Memory B cell (primary cell): Measurements from ENCODE around the gene NPHP1.
"Not testable (repeated sequence)": the region's sequence is repeated elsewhere in the genome, so short reads cannot be mapped to it uniquely, and the experiment has no call there.

ENCODE experiments used
- ATAC-seq: fragments of 150-1000 bp; cut with Tn5 transposase; 2 replicates; pipeline ENCODE4 v1.10.0; 2021; ENCODE audit warnings: low read depth, mild to moderate bottlenecking, moderate library complexity
- DNase-seq, 2 donors: peaks; one replicate each; pipeline ENCODE4 v3.0.0; 2022; ENCODE audit warnings: low spot score in 2 of 2
- H3K27ac Mint-ChIP-seq: one replicate; pipeline ENCODE4 v1.8.0; 2022; ENCODE audit warnings: mild to moderate bottlenecking, moderate library complexity, mixed read lengths
- H3K27me3 Mint-ChIP-seq: one replicate; pipeline ENCODE4 v1.8.0; 2022; ENCODE audit warnings: mixed read lengths
- H3K36me3 Mint-ChIP-seq: one replicate; pipeline ENCODE4 v1.8.0; 2022; ENCODE audit warnings: mild to moderate bottlenecking, mixed read lengths
- H3K4me1 Mint-ChIP-seq: one replicate; pipeline ENCODE4 v1.8.0; 2022; ENCODE audit warnings: mixed read lengths
- H3K4me3 Mint-ChIP-seq: one replicate; pipeline ENCODE4 v1.8.0; 2022; ENCODE audit warnings: mild to moderate bottlenecking, moderate library complexity, mixed read lengths
- H3K9me3 Mint-ChIP-seq: one replicate; pipeline ENCODE4 v1.8.0; 2022; ENCODE audit warnings: mixed read lengths

Gene NPHP1

DNA sequence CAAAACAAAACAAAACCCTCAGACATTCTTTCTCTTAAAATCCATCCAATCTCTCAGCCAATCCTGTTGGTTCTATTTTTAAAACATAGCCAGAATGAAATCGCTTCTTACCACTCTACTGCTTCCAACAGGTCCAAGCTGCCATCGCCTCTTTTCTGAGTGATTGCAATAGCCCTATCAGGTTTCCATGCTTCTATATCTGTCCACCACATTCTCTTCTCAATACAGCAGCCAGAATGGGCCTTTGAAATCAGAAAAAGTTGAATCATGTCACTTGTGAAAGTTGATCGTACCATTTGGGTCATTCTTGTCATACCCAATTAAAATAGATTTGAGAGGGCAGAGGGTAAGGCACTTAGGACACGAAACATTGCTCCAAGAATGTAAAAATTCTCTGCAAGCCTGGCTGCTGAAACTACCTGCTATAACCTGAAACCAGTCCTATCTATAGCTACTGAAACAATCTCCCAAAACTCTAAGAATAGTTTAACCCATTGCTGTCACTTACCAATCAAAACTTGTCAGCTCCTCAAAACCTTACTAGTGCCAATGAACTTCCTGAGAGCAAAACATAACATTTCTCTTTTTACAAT lies 10.8 kb upstream of the NPHP1 start:
- Mint-ChIP-seq H3K9me3 (peaks cover 2% of the 10 kb centered on the region), H3K27ac (no peak overlapping the region), H3K4me3 (no peak overlapping the region), H3K4me1 (peaks cover 6% of the 10 kb centered on the region), H3K27me3 (peaks cover 30% of the 10 kb centered on the region), H3K36me3 (peaks cover 1% of the 10 kb centered on the region)
- ATAC-seq (no peak), DNase-seq (no peak)

DNA sequence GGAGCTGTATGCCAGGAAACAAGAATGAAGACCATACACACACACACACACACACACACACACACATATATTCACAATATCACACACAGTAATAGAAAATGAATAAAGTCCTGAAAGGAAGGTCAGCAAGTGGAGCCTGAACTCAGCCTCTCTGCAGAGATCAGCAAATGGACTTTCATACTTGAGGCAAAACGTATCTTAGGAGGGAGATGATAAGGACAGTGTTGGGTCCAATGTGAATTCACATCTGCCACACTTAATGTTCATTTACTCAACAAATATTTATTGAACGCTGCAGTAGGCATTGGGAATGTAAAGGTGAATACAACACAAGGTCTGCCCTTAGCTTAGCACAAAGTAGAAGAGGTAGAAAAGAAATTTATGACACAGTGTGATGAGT lies 10.3 kb upstream of the NPHP1 start:
- Mint-ChIP-seq H3K27ac (no peak overlapping the region), H3K27me3 (peaks cover 30% of the 10 kb centered on the region), H3K36me3 (peaks cover 1% of the 10 kb centered on the region), H3K4me3 (no peak overlapping the region), H3K4me1 (peaks cover 6% of the 10 kb centered on the region), H3K9me3 (peaks cover 2% of the 10 kb centered on the region)
- DNase-seq = no peak
- no peak for ATAC-seq

DNA sequence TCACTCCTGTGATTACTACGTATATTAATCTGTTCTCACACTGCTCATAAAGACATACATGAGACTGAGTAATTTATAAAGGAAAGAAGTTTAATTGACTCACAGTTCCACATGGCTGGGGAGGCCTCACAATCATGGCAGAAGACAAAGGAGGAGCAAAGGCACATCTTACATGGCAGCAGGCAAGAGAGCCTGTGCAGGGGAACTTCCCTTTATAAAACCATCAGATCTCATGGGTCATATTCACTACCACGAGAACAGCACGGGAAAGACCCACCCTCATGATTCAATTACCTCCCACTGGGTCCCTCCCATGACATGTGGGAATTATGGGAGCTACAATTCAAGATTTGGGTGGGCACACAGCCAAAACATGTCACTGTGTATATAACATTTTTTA lies 8.7 kb upstream of the NPHP1 start:
- ATAC-seq, DNase-seq, H3K9me3 Mint-ChIP-seq, H3K4me1 Mint-ChIP-seq, H3K27ac Mint-ChIP-seq: not testable (repeated sequence)
- H3K36me3 Mint-ChIP-seq = peaks cover 11% of the 10 kb centered on the region
- peaks cover 18% of the 10 kb centered on the region for H3K27me3 Mint-ChIP-seq
- H3K4me3 Mint-ChIP-seq = peak overlapping the region; percentile 50

DNA sequence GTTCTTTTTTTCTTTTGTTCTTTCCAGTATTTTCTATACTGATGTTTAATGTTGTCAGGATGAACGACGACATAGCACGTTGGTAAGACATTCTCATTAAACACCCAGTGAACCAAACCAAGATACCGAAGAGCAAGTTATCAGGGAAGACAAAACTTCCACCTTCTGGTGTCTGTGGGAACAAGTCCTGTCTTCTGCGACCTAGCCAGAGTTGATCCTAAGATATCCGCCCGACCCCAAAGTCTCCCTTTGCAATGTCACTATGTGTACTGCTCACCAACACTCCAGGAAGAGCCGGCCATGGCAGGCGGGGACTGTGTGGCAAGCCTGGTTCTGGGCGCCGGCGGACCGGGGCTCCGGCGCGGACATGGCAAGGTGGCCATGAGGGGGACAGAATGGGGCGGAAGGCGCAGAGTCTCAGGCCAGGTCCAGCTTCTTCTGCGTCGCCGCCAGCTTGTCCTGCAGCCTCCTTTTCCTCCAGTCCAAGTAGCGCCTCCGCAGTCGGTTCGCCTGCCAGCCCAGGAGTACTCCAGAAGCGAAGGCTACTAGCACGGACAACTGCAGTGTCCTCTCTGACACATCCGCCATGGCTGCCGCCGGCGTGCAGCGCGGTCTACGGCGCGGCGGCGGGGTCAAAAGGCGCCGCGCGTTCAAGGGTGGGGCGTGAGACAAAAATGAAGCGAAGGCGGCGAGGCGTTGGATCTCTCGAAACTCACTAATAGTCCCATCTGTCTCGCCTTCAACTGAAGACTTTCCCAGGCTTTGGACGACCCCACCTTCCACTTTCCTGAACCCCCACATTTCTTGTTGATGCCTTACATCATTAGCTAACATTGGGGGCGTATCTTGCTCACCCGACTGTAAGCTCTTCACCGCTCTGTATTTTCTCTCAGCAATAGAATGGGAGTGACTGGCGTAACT lies 7.4 kb upstream of the NPHP1 start, which contains the start of gene MTLN:
Gene MTLN, minus strand, starts transcription at position 610 of the 921 bp plus-strand sequence. Its CDS starts 22 bp downstream, at position 588.
- DNase-seq (peak; percentile 58 to 71), ATAC-seq (peak; percentile 96)
- Mint-ChIP-seq H3K27me3 (peaks cover 14% of the 10 kb centered on the region), H3K27ac (peak within 1 kb of the TSS; percentile 87), H3K9me3 (peaks cover 2% of the 10 kb centered on the region), H3K36me3 (peaks cover 12% of the 10 kb centered on the region), H3K4me3 (peak within 1 kb of the TSS; percentile 93), H3K4me1 (peaks cover 10% of the 10 kb centered on the region)

DNA sequence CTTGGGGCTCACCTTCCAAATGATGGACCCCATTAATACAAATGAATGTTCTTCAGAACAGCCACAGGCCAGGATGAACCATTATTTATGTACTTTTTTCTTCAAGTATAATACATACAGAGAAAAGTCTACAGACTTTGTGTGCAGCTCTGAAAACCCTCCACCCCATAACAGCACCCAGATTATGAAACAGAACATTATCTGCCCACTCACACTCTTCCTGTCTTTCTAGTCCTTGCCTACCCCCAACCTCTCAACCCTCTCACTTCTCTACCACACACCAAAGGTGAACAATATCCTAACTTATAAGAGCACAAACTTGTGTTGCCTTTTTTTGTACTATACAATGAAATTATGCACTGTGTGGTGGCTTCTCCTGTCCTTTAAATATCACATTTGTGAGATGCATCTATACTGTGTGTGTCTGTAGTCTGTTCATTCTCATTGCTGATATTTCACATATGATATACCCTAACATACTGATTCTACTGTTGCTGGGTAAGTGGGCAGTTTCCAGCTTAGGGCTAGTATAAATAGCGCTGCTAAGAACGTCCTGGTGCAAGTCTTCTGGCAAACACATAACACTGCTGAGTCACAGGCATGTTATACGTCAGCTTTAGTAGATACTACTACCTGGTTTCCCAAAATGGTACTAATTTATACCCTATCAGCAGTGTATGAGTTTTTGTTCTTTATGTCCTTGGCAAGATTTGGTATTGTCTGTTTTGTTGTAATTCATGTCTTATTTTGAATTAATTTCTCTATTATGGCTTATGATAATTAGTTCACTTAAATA lies 1.0 kb upstream of the NPHP1 start:
- DNase-seq (no peak), ATAC-seq (no peak)
- H3K27ac Mint-ChIP-seq = peak overlapping the region; percentile 95
- H3K4me1 Mint-ChIP-seq = peaks cover 17% of the 10 kb centered on the region
- no peaks in the 10 kb centered on the region for H3K9me3 Mint-ChIP-seq
- peak overlapping the region; percentile 98 for H3K4me3 Mint-ChIP-seq
- no peaks in the 10 kb centered on the region for H3K27me3 Mint-ChIP-seq
- H3K36me3 Mint-ChIP-seq = peaks cover 12% of the 10 kb centered on the region

DNA sequence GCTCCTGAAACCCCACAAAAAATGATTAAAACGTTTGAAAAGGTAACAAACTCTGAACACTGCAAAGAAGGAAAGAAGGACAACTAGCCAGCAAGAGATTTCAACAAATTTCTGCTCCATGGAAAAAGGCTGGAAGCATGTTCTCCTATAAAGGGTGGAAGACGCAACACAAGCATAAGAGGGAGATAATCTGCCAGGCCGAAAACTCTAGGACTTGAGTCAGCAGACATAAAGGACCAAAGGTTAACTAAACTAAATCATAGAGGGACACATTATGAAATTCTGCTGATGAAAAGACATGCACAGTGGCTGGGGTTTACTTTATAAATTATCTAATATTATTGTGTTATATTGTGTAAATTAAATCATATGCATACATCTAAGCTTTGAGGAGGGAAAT lies 6.8 kb downstream of the NPHP1 start:
- H3K27ac Mint-ChIP-seq = no peak overlapping the region
- no peak overlapping the region for H3K4me3 Mint-ChIP-seq
- H3K9me3 Mint-ChIP-seq = no peaks in the 10 kb centered on the region
- ATAC-seq (no peak), DNase-seq (no peak)
- H3K27me3 Mint-ChIP-seq = no peaks in the 10 kb centered on the region
- H3K36me3 Mint-ChIP-seq = no peaks in the 10 kb centered on the region
- no peaks in the 10 kb centered on the region for H3K4me1 Mint-ChIP-seq

DNA sequence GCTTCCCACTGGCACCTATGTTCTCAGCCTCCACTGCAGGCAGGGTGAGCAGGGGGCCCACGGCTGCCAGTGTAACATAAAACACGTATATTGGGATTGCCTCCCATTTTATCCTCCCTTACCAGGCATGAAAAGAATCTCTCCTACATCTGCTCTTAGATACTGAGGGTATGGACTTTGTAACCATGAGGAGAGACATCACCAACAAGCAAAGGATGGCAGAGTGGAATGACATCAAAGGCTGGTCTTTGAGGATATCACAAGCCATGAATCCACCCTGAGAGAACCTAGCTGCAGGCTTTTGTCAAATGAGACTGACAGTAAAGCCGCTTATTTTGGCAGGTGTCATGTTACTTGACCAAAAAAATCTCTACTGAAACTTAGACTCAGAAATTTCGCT lies 7.4 kb downstream of the NPHP1 start:
- Mint-ChIP-seq H3K27me3 (no peaks in the 10 kb centered on the region), H3K9me3 (no peaks in the 10 kb centered on the region), H3K36me3 (no peaks in the 10 kb centered on the region), H3K4me1 (no peaks in the 10 kb centered on the region), H3K27ac (no peak overlapping the region), H3K4me3 (no peak overlapping the region)
- ATAC-seq (no peak), DNase-seq (no peak)

DNA sequence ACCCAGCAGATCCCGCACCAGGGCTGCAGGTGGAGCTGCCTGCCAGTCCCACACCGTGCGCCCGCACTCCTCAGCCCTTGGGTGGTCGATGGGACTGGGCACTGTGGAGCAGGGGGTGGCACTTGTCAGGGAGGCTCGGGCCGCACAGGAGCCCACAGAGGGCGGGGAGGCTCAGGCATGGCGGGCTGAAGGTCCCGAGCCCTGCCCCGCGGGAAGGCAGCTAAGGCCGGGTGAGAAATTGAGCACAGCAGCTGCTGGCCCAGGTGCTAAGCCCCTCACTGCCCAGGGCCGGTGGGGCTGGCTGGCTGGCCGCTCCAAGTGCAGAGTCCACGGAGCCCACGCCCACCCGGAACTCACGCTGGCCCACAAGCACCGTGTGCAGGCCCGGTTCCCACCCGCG lies 14.6 kb downstream of the NPHP1 start:
- not testable (repeated sequence) for H3K27me3 Mint-ChIP-seq, H3K36me3 Mint-ChIP-seq, H3K4me1 Mint-ChIP-seq, ATAC-seq, H3K9me3 Mint-ChIP-seq, H3K4me3 Mint-ChIP-seq, DNase-seq, H3K27ac Mint-ChIP-seq

DNA sequence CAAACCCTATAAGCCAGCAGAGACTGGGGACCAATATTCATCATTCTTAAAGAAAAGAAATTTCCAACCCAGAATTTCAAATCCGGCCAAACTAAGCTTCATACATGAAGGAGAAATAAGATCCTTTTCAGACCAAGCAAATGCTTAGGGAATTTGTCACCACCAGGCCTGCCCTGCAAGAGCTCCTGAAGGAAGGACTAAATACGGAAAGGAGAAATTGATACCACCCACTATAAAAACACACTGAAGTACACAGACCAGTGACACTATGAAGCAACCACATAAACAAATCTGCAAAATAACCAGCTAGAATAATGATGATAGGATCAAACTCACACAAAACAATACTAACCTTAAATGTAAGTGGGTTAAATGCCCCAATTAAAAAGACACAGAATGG lies 22.4 kb downstream of the NPHP1 start:
- H3K36me3 Mint-ChIP-seq = peaks cover 8% of the 10 kb centered on the region
- no peak for DNase-seq
- peaks cover 11% of the 10 kb centered on the region for H3K9me3 Mint-ChIP-seq
- no peak overlapping the region for H3K27ac Mint-ChIP-seq
- H3K4me3 Mint-ChIP-seq = no peak overlapping the region
- ATAC-seq = no peak
- H3K4me1 Mint-ChIP-seq = no peaks in the 10 kb centered on the region
- H3K27me3 Mint-ChIP-seq = peaks cover 3% of the 10 kb centered on the region

DNA sequence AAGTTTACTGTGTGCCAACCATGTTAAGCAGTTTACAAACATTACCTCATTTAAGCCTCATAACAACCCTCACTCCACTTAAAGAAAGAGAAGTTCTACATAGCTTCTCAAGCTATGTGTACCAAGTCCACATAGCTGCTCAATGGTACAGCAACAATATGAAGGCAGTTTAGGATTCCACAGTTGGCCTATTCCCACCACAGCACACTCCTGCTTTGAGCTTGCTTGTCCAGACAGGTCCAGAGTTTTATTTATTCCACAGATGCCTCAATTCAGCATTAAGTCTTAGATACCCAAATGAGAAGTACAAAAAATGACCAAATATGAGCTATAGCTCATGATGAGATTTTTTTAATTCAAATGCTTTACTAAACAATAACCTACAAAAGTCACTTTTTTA lies 24.8 kb downstream of the NPHP1 start:
- no peak for DNase-seq
- Mint-ChIP-seq H3K9me3 (peaks cover 11% of the 10 kb centered on the region), H3K27ac (no peak overlapping the region), H3K36me3 (peaks cover 6% of the 10 kb centered on the region), H3K4me3 (no peak overlapping the region), H3K4me1 (no peaks in the 10 kb centered on the region), H3K27me3 (peaks cover 3% of the 10 kb centered on the region)
- ATAC-seq = no peak

DNA sequence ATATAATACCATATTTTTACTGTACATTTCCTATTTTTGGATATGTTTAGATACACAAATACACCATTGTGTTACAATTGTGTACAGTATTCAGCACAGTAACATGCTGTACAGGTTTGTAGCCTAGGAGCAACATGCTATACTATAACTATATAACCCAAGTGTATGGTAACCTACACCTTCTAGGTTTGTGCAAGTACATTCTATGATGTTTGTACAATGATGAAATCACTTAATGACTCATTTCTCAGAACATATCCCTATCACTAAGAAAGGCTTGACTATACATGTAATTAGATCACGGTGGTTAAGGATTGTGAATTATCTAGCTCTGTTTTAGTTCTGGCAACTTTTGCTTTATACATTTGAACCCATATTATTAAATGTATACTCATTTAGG lies 31.3 kb downstream of the NPHP1 start:
- Mint-ChIP-seq H3K36me3 (peaks cover 3% of the 10 kb centered on the region), H3K27me3 (no peaks in the 10 kb centered on the region), H3K4me3 (no peak overlapping the region), H3K27ac (no peak overlapping the region), H3K9me3 (peaks cover 7% of the 10 kb centered on the region), H3K4me1 (peaks cover 5% of the 10 kb centered on the region)
- ATAC-seq (no peak), DNase-seq (no peak)

DNA sequence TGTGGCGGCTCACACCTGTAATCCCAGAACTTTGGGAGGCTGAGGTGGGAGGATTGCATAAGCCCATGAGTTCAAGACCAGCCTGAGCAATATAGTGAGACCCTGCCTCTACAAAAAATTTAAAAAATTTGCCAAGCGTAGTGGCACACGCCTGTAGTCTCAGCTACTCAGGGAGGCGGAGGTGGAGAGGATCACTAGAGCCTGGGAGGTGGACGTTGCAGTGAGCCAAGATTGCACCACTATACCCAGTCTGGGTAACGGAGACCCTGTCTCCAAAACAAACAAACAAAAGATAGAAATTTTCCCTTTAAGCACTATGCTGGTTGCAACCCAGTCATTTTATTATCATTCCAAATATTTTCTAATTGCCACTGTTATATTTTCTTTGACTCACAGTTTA lies 32.3 kb downstream of the NPHP1 start:
- H3K27ac Mint-ChIP-seq = no peak overlapping the region
- peaks cover 7% of the 10 kb centered on the region for H3K9me3 Mint-ChIP-seq
- DNase-seq (no peak), ATAC-seq (no peak)
- H3K27me3 Mint-ChIP-seq = no peaks in the 10 kb centered on the region
- no peak overlapping the region for H3K4me3 Mint-ChIP-seq
- H3K36me3 Mint-ChIP-seq = peaks cover 3% of the 10 kb centered on the region
- H3K4me1 Mint-ChIP-seq = peaks cover 5% of the 10 kb centered on the region

DNA sequence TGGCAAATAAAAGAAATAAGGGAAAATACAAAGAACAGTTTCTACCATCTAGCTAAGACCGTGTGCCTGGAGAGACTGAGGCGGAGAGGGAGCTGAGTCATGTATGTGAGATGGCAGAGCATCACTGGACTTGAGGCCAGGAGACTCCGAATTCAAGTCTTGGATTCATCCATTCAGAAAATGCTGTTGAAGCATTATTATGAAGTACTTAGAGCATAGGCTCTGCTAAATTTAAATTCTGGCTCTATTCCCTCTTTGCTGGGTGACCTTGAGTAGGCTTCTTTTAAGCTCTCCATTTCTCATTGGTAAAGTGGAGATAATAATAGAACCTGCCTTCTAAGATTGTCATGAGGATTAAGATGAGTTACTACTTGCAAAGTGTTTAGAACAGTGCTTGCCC lies 34.7 kb downstream of the NPHP1 start:
- Mint-ChIP-seq H3K27ac (peak overlapping the region; percentile 26), H3K36me3 (peaks cover 3% of the 10 kb centered on the region), H3K9me3 (peaks cover 7% of the 10 kb centered on the region), H3K27me3 (no peaks in the 10 kb centered on the region), H3K4me3 (peak overlapping the region; percentile 79), H3K4me1 (peaks cover 5% of the 10 kb centered on the region)
- ATAC-seq = no peak
- no peak for DNase-seq
